Neural cell (in vitro differentiated cells): ENCODE results near the gene DCHS2.

Experiments
- EZH2 ChIP-seq: fragments of 200-600, 300-800 bp; shearing (Covaris generic), sonication (generic); IDR thresholded peaks from 2 replicates; pipeline ENCODE4 v1.6.1; 2014; ENCODE audit warnings: antibody characterized with exemption, low read length, borderline replicate concordance, mild to moderate bottlenecking; ENCODE audit not compliant: insufficient read depth, poor library complexity, severe bottlenecking
- MXI1 ChIP-seq: fragments of 450-650 bp; conservative IDR thresholded peaks from 2 replicates; pipeline ENCODE4 v1.6.1; 2014; ENCODE audit warnings: antibody characterized with exemption, mild to moderate bottlenecking; ENCODE audit not compliant: poor library complexity, severe bottlenecking
- POLR2AphosphoS5 ChIP-seq: IDR thresholded peaks from 2 replicates; pipeline ENCODE4 v1.6.1; 2012
- TF ChIP-seq, protein P1 (sequence below): fragments of 450-650 bp; IDR thresholded peaks from 2 replicates; pipeline ENCODE4 v1.5.1; 2014; ENCODE audit warnings: antibody characterized with exemption, mild to moderate bottlenecking, moderate library complexity; ENCODE audit not compliant: poor library complexity, severe bottlenecking
- TF ChIP-seq, protein P2 (sequence below): IDR thresholded peaks from 2 replicates; pipeline ENCODE4 v1.6.1; 2012; ENCODE audit warnings: borderline replicate concordance

DNA sequence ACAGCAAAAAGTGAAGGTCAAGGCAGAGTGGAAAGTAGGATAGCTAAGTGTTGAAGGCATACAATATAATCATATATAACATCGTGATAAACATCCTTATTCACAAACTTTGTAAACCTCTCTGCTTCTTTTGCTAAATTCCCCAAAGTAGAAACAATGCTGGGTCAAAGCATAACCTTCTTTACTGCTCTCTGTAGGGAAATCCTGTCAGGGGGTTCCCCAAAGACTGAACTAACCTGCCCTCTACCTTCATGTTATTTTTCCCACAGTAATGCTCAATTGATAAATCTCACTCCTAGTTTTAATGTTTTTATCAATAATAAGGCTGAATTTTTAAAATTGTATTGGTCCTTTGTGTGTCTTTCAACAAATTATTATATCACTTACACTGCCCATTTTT is 55.7 kb downstream of the DCHS2 start:
- TF ChIP-seq, protein P1, sequence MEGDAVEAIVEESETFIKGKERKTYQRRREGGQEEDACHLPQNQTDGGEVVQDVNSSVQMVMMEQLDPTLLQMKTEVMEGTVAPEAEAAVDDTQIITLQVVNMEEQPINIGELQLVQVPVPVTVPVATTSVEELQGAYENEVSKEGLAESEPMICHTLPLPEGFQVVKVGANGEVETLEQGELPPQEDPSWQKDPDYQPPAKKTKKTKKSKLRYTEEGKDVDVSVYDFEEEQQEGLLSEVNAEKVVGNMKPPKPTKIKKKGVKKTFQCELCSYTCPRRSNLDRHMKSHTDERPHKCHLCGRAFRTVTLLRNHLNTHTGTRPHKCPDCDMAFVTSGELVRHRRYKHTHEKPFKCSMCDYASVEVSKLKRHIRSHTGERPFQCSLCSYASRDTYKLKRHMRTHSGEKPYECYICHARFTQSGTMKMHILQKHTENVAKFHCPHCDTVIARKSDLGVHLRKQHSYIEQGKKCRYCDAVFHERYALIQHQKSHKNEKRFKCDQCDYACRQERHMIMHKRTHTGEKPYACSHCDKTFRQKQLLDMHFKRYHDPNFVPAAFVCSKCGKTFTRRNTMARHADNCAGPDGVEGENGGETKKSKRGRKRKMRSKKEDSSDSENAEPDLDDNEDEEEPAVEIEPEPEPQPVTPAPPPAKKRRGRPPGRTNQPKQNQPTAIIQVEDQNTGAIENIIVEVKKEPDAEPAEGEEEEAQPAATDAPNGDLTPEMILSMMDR: no peak
- TF ChIP-seq POLR2AphosphoS5 (no peak), MXI1 (no peak), EZH2 (no peak)
- TF ChIP-seq, protein P2, sequence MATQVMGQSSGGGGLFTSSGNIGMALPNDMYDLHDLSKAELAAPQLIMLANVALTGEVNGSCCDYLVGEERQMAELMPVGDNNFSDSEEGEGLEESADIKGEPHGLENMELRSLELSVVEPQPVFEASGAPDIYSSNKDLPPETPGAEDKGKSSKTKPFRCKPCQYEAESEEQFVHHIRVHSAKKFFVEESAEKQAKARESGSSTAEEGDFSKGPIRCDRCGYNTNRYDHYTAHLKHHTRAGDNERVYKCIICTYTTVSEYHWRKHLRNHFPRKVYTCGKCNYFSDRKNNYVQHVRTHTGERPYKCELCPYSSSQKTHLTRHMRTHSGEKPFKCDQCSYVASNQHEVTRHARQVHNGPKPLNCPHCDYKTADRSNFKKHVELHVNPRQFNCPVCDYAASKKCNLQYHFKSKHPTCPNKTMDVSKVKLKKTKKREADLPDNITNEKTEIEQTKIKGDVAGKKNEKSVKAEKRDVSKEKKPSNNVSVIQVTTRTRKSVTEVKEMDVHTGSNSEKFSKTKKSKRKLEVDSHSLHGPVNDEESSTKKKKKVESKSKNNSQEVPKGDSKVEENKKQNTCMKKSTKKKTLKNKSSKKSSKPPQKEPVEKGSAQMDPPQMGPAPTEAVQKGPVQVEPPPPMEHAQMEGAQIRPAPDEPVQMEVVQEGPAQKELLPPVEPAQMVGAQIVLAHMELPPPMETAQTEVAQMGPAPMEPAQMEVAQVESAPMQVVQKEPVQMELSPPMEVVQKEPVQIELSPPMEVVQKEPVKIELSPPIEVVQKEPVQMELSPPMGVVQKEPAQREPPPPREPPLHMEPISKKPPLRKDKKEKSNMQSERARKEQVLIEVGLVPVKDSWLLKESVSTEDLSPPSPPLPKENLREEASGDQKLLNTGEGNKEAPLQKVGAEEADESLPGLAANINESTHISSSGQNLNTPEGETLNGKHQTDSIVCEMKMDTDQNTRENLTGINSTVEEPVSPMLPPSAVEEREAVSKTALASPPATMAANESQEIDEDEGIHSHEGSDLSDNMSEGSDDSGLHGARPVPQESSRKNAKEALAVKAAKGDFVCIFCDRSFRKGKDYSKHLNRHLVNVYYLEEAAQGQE: no peak
